NK-92 (cell line): ENCODE data around the gene LDLRAP1.
"Not testable (repeated sequence)": the region's sequence is repeated elsewhere in the genome, so short reads cannot be mapped to it uniquely, and the experiment has no call there.

ENCODE experiments used
- DNase-seq: peaks from one replicate; lab custom pipeline; 2025; ENCODE audit not compliant: unreplicated experiment; lab: John Stamatoyannopoulos, UW

The LDLRAP1 gene

DNA sequence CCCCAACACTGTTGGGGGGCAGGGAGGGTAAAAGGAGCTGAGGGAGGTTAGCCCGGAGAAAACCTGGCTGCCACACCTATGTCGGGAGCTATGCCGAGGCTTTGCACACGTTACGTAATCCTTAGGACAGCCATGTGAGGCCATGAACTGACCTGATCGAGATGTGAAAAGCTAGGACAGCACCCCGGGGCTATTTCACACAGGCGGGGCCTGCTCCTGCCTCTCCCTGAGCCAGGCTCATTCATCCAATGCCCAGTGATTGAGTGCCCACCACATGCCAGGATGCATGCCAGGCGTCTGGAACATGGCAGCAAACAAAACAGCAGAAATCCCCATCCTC lies 30.2 kb downstream of the LDLRAP1 start:
- DNase-seq, result no peak

DNA sequence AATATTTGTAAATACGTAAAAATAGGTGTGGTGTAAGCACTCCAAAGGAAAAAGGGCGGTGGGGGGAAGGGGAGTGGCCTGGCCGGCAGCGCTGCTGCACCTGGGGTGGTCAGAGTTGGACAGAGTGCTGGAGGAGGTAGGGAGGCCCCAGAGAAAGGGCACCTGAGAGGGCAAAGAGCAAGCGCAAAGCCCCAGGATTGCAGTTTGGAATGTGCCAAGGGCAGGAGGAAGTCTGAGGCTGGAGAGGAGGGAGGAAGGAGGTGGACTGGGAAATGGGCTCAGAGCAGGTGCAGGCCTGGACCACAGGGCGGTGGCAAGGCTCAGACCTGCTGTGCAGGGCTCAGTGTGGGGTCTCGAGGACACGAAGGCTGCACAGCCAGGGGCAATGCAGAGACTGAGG lies 30.6 kb downstream of the LDLRAP1 start:
- DNase-seq, result no peak

DNA sequence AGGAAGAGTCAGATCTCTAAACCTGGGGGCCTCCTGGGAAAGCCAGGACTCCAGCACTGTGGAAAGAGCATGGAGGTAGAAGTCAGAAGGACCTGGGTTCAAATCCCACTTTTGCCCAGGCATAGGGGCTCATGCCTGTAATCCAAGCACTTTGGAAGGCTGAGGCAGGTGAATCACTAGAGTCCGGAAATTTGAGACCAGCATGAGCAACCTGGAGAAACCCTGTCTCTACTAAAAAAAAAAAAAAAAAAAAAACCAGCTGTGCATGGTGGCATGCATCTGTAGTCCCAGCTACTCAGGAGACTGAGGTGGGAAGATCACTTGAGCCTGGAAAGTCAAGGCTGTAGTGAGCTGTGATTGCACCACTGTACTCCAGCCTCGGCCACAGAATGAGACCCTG lies 31.8 kb downstream of the LDLRAP1 start:
- DNase-seq, result no peak

DNA sequence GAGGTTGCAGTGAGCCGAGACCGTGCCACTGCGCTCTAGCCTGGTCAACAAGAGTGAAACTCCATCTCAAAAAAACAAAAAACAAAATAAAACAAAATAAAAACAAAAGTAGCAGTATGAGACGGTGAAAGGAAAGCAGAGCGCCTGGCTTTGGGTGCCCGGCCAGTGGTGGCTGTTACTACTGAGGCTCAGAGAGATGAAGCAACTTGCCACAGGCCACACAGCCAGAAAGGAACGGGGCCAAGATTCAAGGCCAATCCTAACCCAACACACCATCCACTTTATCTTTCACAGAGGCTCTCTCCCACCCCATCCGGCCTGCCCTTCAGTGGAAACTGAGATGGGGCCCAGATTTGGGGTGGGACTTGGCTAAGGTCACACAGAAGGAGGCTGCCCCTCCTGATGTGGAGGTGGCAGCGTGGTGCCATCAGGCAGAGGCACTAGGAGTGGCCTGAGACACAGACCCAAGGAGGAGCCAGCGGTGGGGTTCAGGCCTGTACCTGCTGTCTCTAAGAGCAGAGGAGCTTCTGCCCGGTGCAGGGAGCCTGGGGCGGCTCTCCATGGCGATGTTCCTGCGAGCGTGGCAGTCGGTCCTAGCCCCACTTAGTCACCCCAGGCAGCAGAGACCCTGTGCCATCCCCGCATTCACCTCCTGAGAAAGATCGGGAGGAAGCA lies 33.2 kb downstream of the LDLRAP1 start:
- no peak for DNase-seq

DNA sequence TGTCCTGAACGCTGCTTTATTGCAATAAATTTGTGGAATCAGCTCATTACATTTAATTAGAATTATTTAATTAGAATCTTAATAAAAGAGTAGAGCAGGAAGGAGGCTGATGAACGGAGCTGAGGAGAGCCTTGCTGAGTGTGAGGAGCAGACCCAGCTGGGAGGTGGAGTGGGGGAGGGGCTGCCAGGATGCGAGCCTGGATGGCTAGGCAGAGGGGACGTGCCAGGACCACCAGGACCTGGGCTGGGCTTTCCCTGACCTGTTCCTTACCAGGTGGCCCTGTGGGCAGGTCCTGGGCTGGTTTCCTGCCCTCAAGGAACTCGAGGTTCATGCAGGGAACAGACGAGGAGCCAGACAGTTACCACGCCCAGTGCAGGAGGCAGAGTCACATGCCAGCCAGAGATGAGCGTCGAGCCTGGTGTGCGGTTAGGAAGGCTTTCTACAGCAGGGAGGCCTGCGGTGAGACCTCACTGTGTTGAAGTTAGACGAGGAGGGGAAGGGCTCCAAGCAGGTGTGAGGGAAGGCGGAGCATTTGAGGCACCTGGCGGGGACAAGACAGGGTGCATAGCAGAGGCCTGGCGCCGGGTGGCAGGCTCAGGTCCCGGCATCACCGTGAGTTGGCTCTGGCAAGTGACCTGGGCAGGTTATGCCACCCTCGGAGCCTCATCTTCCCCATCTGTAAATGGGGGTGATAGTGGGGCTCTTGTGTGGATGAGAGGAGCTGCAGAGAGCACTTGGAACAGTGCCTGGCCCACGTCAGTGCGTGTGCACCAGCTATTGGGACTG lies 33.9 kb downstream of the LDLRAP1 start:
- DNase-seq, result no peak

DNA sequence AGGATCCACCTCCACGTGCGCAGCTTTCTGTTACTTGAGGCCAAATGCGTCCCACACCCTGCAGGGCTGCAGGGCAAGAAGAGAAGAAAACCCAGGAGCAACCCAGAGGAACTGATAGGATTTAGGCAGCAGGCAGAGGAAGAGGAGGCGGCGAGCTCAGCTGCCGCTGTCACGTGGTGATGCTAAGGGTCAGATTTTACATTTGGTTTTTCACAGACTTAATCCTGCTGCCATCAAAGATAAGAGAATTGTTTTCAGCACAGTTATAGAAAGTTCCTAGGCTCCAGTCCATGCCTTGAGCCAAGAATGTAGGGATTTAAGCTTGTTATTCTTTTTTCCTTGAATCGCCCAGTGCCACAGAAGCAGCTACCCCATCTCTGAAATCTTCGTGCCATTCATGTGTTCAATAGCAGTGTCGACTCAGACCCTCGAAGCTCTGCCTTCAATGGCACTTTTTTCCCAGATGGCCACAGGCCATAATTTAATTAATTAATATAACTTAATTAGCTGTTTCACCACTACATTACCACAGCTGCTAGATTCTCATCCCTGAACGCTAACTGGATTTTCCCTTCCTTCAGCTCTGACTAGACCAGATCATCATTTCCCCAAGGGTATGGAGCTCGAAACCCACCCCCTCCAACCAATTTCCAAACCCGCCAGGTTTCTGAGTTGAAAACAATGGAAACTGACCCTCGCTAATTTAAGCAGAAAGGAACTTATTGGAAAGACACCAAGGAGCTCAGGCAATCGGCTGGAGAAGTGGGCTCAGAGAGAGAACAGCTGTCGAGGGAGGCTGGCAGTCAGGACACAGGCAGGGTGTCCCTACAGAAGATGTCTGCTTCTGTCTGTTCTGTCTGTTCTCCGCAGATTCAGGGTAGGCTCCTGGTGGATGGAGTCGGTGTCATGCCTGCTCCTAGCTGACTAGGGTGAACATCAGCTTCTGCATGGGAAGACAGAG lies 36.2 kb downstream of the LDLRAP1 start:
- no peak for DNase-seq

DNA sequence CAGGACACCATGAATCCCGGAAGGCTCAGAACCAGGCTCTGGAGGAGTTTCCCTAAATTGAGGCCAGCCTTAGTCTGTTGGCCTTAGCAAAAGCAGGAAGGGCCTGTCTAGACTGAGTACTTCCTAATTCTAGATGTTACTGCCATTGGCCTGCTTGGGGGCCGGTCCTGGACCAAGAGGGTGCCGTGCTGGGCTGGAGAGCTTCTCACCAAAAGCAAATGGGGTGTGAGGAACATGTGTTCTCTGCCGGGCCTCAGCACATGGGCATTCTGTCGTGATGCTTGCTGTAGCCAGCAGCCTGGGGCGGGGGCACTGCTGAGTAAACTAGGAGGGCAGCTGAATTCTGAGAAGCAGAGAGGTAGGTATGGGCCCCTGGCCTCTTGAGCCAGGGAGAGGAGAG lies 37.5 kb downstream of the LDLRAP1 start:
- DNase-seq, result no peak

DNA sequence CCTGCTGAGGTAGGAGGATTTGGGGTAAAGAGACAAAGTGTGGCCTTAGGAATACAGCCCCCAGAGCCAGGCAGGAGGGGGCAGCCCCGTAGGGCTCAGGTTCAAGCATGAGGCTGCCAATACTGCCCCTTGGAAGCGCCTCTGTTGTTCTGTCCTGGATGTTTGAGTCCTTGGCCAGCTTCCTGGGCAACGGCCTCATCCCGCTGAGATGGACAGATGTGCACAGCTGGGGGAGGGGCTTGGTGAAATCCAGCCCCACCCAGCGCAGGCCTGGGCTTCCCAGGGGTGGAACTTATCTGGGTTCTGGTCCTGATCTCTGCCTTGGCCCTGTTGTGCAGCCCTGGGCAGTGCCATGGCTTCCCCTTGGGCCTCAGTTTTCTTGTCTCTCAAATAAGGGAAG lies 38.4 kb downstream of the LDLRAP1 start:
- no peak for DNase-seq

DNA sequence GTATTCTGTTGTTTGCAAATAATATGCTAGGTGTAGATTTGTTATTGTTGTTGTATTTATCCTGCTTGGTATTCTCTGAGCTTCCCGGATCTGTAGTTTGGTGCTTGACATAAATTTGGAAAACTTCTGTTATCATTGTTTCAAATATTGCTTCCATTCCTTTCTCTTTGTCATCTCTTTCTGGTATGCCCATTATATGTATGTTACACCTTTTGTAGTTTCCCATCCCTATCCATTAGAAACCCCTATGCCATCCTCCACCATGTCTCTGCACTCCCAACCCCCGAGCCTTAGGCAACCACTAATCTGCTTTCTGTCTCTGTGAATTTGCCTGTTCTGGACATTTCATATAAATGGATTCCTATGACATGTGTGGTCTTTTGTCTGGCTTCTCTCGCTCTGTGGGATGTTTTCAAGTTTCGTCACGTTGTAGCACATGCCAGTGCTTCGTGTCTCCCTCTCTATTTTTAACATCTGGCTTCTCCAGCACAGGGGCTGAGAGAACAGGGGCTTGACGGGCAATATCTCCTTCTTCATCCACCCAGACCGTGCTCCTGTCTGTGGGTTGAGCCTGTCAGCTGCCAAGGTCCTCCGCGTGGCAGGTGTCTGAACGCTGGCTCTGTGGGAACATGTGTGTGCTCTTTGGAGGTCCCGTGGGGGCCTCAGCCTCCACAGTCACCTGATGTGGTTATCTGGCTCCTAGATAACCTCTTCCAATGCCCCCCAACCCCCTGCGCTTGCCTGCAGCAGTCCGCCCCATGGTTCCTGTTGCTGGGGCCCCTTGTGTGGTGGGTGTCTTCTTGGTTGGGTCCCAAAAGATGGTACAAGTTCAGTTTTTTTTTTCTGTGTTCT lies 40.3 kb downstream of the LDLRAP1 start:
- DNase-seq, result no peak

DNA sequence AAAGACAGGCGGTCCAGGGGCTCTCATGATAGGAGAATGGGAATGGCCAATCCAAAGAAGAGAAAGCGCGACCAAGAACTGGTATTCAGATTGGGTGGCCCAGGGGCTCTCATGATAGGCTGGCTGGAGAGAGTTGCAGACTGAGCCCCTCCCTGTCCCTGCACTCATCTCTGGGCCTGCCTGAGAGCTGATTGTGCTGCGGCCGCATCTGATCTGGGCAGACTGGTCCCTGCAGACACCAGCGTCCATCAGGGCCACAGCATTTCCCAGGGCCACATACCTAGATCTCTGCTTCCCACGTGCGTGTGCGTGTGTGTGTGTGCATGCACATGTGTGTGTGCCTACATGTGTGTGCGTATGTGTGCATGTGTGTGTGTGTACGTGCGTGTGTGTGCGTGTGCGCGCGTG lies 42.8 kb downstream of the LDLRAP1 start:
- no peak for DNase-seq

DNA sequence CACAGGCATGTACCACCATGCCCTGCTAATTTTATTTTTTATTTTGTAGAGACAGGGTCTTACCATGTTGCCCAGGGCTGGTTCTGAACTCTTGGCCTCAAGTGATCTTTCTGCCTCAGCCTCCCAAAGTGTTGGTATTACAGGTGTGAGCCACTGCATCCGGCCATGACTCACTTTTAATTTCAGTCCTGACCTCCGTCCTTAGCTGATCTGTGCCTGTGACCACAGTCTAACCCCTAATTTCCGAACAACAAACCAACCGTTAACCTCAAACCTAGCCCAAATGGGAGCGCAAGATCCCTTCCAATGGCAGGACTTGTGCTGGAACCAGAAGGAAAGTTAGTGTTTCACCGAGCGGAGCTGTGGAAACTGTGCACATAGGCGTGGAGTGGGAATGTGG lies 43.9 kb downstream of the LDLRAP1 start:
- DNase-seq, result no peak

DNA sequence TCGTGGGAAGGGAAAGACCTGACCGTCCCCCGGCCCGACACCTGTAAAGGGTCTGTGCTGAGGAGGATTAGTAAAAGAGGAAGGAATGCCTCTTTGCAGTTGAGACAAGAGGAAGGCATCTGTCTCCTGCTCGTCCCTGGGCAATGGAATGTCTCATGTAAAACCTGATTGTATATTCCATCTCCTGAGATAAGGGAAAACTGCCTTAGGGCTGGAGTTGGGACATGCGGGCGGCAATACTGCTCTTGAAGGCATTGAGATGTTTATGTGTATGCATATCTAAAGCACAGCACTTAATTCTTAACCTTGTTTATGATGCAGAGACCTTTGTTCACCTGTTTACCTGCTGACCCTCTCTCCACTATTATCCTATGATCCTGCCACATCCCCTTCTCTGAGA lies 44.8 kb downstream of the LDLRAP1 start:
- not testable (repeated sequence) for DNase-seq

DNA sequence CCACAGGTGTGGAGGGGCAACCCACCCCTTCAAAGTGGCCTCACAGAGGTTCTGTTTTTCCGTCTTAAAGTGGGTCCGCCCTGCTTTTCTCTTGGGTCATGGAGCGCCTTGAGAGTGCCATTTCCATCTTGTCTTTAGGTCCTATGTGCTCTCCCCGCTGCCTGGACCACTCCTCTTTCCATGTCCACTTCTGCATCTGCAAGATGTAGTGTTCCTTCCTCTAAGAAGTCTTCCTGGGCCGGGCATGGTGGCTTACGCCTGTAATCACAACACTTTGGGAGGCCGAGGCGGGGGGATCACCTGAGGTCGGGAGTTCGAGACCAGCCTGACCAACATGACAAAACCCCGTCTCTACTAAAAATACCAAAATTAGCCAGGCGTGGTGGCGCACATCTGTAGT lies 45.4 kb downstream of the LDLRAP1 start:
- DNase-seq, result not testable (repeated sequence)

DNA sequence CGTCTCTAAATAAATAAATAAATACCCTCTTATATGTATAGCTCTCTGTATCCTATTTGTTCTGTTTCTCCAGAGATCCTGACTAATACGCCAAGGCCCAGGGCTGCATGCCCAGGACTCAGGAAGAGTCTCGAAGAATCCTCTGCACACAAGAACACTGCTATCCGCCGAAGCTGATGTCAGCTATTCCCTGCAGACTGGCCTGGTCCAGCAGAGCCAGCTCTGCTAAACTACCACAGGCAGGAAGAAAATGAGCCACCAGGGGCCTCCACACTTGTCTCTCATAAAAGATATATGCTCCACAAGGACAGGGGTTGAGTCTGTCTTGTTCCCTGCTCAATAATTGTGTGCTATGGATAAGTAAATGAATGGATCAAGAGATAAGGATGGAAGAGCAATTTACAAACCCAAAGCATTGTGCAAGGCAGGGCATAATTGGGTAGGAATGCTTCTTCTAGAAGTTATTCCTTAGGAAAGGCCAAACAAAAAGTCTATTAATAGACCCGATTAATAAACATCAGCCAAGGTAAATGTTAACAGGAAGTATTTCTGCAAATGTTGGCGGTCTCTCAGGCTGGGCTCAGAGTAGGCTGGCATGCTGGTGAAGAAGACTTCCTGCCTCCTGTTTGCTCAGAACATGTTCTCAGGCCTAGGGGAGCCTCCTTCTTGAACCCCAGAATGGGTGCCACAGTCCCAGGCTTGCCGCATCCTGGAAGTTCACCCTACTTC lies 46.9 kb downstream of the LDLRAP1 start:
- DNase-seq, result no peak

DNA sequence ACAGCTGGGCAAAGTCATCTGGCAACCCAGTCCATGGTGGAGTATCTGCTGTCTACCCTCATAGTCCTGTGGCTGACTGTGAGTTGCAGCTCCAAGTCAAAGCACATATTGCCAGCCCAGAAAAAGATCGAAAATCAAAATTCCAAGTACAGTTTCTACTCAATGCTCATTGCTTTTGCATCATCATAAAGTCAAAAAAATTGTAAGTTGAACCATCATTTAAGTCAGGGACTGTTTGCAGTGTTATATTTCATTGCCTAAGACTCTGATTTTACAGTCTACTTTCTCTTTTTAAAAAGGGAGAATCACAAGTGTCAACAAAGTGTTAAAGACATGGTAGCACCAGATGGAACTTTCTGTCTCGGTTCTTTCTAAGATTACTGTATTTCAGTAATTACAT lies 50.5 kb downstream of the LDLRAP1 start:
- DNase-seq, result no peak

DNA sequence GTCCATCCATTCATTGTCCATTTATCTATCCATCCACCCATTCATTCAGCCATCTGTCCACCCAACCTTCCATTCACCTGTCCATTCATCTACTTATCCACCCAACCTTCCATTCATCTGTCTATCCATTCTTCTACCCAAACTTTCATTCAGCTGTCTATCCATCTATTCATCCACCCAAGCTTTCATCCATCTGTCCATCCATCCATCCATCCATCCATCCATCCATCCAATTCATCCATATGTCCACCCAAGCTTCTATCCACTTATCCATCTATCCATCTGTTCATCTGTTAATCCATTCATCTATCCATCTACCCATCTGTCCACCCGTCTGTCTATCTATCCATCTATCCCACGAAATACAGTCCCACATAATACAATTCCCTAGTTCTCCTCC lies 51.6 kb downstream of the LDLRAP1 start:
- no peak for DNase-seq

DNA sequence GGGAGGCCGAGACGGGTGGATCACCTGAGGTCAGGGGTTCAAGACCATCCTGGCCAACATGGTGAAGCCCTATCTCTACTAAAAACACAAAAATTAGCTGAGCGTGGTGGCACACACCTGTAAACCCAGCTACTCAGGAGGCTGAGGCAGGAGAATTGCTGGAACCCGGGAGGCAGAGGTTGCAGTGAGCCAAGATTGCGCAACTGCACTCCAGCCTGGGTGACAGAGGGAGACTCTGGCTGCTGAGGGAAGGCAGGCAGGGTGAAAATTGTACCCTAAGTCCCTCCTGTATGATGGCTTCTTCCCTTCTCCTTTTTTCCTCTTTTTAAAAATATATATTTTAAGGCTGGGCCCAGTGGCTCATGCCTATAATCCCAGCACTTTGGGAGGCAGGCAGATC lies 53.2 kb downstream of the LDLRAP1 start:
- not testable (repeated sequence) for DNase-seq

DNA sequence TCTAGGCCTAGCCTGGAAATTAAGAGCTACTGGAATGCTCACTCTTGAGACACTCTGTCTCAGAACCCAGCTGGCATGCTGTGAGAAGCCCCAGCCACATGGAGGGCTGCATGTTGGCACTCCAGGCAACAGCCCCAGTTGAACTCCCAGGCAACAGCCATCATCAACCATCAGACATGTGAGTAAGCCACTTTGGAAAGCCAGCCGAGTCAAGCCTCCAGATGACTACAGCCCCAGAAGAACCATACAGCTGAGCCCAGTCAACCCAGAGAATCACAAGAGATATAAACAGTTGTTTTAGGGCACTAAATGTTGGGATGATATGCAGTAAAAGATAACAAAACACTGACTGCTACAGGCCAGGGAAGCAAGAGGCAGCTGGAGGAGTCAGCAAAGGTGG lies 55.5 kb downstream of the LDLRAP1 start:
- no peak for DNase-seq

DNA sequence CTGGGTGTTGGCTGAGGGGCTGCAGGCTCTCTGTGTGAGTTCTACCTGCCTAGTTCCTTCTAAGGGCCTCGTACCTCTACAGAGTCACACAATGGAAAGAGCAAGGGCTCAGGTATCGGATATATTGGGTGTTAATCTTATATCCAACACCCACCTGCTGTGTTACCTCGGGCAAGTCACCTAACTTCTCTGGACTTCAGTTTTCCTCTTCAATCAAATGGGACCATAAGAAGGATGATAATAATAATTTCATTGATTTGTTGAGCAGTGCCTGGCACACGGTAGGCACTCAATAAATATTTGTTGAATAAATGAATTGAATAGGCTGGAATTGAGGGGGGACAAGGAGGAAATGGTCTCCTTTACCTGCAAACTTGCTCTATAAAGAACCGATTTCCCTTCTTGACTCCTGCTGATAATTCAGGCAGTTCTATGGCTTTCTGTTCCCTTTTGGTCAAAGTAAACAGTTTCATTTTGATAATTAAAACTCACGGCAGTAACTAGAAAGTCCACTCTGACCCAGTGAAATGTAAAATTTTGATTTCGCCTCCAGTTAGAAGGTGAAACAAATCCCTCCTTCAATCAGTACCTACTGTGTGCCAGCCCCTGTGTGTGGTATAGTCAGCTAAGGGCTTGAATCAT lies 56.7 kb downstream of the LDLRAP1 start:
- no peak for DNase-seq
